Fibroblast of skin of right quadriceps (primary cell): Measurements from ENCODE around the gene EXOC3L4.
"Not testable (repeated sequence)": the region's sequence is repeated elsewhere in the genome, so short reads cannot be mapped to it uniquely, and the experiment has no call there.

ENCODE experiments used
- DNase-seq: peaks from one replicate; pipeline ENCODE4 v3.0.0-alpha.2; 2013

The EXOC3L4 gene

DNA sequence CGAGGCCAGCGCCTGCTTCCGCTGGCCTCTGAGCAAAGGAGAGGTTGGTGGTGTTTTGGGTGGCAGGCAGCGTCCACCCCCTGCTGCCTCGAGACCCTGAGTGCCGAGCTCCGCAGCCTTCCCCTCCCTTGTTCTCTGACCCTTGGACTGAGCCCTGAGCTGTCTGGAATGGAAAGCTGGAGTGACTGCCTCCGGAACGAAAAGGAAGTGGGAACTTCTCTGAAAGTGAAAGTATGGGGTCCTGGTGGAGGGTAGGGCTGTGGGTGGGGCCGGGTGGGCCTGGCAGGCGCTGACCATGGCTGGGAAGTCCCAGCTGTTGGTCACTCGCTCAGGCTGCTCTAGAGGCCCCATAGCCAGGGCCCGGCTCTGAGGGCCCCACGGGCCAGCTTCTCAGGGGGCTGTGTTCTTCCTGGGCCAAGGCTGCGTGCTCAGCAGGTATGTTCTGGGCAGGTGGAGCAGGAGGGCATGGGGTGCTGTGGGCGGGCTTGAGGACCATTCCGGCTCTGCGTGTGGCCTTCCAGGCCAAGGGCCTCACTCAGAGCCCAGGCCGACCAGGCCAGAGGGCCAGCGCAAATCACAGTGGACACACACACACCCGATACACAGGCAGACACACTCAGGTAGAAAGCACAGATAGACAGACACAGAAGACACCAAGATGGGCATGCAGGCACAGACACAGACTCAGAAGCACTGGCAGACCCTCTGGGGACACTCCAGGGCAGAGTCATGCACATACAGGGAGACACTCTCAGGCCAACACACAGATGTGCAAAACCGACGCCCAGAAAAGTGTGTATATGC is at the start of gene EXOC3L4:
Gene EXOC3L4 (plus strand): TSS at position 320 of the 804 bp plus-strand sequence. CDS start 5,495 bp downstream, outside the sequence.
- no peak for DNase-seq

DNA sequence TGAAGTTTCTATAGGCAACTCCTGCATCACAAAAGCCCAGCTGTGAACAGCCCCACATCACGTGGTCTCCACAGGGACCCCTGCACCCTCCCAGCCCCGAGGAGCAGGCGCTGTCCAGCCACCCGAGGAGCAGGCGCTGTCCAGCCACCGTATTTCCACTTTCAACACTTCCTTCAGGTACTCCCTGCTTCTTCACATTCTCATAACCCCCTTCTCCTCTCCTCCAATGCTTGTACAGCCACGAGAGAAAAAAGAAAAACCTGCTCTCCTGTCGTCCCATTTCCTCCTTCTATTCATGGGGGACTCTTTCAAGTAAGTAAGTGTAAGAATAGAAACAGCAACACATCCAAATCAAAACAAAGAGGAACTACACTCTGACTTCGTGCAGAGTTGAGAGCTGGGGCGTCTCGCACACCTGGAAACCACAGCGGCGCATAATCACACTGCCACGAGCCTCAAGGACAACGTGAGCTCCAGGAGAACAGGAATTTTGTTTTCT is 49.1 kb upstream of the EXOC3L4 start:
- no peak for DNase-seq

DNA sequence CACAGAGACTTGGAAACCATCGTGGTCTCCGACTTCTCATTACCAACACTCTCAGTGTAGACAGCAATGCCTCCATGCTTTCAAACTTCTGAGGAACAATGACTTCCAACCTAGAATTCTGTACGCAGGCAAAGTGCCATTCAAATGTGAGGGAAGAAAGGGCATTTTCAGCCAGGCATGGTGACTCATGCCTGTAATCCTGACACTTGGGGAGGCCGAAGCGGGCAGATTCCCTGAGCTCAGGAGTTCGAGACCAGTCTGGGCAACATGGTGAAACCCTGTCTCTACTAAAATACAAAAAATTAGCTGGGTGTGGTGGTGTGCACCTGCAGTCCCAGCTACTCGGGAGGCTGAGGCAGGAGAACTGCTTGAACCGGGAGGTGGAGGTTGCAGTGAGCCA is 47.1 kb upstream of the EXOC3L4 start:
- not testable (repeated sequence) for DNase-seq

DNA sequence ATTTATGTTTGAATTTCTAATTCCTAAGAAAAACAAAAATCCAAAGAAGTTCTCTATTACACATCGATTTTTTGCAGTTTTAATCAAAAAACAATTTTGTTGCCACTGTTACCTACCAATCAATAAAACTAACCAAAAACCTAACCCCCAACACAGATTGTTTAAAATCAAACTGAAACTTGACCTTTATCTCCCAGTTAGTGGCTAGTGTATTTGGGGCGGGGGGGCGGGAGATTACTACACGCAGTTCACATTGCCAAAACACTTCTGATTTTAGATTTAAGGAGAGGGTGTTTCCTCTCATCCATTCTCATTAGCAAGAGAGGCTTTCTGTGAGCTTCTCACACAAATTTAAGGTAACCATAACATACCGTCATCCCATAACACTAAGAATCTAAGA is 43.6 kb upstream of the EXOC3L4 start:
- no peak for DNase-seq

DNA sequence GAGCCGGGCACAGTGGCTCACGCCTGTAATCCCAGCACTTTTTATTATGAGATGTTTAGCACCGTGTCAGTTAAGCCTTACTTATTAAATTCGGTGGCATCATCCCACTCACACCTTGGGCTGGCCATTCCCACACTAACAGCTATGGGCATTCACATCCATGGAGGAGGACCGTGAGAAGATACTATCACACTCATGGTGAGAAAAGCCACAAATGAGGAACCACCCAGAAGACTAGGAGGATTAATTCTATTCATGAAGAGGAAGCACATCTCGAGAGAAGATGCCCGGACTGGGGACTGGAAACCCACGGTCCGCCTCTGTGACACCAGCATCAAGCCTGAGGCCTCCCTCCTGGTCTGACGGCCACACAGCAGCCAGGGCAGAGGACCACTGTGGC is 42.1 kb upstream of the EXOC3L4 start:
- DNase-seq, result no peak

DNA sequence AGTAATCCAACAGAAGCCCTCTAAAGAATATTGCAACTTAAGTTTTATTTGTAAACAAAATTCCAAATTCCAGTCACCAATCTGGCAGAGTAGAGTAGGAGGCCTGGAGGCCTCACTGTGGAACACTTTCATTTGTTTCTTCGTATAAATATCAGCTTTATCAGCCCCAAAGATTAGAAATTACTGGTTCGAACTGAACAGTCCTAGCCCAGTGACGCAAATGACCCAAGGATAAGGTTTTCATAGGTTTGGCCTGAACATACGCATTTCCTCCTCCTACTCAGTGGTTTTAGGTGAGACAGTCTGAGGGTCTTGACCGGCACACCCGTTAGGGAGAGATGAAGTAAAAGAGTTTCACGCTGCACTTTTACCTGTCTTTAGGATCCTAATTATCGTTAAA is 38.8 kb upstream of the EXOC3L4 start:
- no peak for DNase-seq

DNA sequence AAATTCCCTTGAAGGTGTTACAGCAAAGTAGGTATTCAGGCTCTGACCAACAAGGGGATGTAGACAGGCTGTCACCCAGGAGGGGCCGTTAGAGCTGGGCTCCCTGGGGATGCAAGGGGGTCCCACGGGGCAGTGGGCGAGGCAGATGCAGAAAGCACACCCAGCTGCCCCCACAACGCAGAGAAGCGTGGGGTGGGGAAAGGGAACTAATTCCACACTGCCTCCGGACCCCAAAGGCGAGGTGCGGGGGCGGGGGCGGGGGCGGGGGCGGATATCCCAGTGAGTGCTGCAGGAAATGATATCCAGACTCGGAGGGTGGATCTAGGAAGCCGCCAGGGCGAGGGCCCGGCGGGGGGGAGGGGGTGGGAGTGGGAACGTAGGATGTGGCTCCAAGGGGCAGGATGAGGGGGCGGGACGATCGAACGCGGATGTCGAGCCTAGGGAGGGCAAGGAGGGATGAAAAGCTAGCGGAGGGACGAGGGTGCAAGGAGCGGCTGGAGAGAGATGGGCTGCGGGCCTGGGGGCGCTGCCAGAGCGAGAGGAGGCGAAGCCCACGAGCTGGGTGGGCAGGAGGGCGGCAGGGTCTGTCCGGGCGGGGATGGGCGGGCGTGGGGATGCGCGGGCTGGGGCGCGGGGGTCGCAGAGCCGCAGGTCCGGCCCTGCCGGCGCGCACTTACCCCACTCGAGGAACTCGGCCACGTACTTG is 38.0 kb upstream of the EXOC3L4 start:
- DNase-seq, result peak; percentile 75

DNA sequence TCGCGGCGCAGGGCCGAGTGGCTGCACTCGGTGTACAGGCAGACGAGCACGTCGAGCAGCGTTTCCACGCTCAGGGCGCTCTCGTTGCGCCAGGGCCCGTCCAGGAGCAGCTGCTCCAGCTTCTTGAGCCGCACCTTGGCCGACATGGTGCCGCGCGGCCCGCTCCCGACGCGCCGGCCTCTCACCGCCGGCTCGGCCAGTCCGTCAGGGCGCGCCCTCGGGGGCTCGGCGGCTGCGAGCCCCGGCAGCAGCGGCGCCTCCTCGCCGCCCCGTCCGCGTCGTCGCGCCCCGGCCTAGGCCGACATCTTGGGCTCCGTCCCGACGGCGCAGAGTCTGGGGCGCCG is 37.5 kb upstream of the EXOC3L4 start:
- no peak for DNase-seq

DNA sequence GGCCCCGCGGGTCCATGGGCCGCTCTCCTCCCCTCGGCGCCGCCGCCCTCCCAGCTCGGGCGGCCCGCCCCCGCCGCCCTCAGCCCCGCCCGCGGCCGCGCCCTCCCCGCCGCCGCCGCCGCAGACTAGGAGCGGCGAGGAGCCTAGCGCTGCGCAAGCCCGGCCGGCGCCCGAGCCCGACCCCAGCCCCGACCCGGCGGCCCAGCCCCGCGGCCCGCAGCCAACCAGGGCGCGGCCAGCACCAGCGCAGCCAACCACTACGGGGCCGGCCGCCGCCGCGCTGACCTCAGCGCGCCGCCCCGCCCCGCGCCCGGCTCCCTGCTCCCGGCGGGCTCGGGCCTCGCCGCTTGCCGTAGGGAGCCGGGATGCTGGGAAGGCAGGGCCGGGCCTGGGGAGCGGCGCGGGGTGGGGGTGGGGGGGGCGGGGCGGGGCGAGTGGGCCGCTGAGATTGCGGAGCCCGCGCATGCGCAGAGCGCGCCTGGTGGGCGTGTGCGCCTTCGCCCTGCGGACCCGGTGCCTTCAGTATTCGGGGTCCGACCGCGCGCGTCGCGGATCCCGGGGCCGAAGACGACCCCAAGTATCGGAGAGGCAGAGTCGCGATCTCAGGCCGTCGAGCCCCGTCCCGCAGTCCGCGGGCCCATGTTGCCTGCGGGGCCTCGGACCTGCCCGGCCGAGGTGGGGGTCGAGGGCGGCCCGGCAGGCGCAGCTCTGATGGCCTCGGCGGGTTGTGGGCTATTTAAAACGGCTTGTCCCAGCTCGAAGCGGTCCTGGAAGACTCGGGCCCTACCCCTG is 37.0 kb upstream of the EXOC3L4 start, which contains the start of gene CDC42BPB:
Gene CDC42BPB (minus strand): TSS at position 178 of the 792 bp plus-strand sequence. CDS start 376 bp downstream, outside the sequence.
- peak; percentile 94 for DNase-seq

DNA sequence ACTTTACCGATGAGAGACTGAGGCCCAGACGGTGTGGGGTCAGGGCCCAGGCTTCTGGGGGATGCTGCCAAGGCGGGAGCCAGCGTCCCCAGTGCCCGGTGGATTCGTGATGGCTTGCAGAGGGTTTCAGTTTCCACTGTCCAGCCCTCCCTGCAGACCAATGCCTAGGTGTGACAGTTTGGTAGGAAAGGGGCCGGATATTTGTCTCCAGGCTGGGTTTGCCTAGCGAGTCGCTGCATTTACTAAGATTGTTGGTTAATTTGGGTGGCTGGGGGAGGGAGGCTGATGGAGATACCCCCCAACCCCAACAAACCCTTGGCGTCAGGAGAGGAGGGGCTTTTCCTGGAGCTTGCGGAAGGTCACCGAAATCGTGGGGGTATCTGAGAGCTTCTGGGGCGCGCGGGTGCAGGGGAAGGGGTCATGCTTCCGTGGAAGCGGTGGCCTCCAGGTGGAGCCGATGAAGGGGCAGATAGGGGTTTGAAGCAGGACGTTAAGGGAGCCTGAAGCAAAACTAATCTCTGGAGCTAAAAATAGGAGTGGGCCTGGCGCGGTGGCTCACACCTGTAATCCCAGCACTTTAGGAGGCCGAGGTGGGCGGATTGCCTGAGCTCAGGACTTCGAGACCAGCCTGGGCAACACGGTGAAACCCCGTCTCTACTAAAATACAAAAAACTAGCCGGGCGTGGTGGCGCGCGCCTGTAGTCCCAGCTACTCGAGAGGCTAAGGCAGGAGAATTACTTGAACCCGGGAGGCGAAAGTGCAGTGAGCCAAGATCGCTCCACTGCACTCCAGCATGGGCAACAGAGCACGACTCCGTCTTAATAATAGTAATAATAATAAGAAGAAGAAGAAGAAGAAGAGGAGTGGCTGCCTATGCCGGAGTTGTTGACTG is 36.1 kb upstream of the EXOC3L4 start:
- DNase-seq, result no peak

DNA sequence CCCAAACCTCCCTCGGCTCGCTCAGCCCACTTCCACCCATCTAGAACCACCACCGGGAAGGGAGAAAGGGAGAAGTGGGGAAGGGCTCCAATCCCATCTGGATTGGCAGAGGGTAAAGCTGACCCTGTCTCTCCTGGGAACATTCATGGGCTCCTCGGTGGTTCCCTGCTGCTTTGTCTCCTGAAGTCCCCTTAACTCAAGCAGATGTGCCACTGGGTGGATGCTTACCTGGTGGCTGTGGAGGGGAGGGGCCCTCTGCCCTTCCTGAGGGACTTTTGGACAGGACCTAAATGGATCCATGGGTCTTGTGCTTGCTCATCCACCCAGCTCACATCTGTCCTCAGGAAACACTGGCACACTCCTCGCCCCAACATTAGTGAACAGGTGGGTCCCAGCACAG is 35.0 kb upstream of the EXOC3L4 start:
- DNase-seq, result no peak

DNA sequence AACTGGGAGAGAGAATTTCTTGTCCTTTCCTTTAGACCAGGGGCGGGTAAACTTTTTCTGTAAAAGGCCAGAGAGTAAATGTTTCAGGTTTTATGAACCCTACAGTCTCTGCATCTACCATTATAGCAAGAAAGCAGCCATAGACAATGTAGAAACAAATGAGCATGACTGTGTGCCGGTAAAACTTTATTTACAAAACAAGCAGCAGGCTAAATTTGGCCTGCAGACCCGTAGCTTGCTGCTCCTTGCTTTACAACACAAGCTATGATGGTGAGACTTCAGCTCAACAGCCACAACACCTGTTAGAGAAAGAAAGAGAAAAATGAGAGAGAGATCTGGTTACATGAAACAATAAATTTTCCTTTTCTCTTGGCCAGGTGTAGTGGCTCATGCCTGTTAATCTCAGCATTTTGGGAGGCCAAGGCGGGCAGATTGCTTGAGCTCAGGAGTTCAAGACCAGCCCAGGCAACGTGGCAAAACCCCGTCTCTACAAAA is 33.0 kb upstream of the EXOC3L4 start:
- no peak for DNase-seq

DNA sequence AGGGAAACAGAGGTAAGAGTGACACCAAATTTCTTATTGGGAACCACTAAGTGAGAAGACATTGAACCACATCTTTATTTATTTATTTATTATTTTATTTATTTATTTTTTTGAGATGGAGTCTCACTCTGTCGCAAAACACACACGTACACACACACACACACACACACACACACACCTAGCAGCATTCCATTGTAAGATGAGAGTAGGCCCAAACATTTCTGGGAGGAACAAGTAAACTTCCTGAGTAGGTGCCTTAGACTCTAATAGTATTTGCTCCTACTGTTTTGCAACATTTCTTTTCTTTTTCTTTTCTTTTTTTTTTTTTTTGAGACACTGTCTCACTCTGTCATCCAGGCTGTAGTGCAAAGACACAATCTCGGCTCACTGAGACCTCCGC is 30.1 kb upstream of the EXOC3L4 start:
- DNase-seq, result no peak

DNA sequence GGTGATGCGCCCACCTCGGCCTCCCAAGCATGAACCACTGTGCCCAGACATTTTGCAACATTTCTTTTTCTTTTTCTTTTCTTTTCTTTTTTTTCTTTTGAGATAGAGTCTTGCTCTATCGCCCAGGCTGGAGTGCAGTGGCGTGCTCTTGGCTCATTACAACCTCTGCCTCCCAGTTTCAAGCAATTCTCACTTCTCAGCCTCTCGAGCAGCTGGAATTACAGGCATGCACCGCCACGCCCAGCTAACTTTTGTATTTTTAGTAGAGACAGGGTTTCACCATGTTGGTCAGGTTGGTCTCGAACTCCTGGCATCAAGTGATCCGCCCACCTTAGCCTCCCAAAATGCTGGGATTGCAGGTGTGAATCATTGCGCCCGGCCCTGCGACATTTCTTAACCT is 29.5 kb upstream of the EXOC3L4 start:
- DNase-seq, result no peak

DNA sequence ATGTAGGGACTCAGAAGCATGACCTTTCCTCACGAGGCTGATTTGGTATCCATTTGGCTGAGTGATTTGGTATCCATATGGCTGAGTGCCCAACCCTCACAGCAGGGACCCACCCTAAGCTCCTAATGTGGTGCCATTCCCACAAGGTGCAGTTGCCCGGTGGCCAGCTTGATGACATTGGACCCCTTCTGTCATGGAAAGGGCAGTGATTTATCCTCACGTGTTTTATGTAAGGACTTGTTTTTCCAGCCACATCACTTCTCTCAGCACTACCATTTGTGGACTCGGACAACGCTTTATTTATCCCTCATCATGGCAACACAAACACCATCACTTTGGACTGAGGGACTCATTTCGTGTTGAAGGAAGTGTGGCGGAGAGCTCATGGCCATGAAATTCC is 28.7 kb upstream of the EXOC3L4 start:
- DNase-seq, result no peak

DNA sequence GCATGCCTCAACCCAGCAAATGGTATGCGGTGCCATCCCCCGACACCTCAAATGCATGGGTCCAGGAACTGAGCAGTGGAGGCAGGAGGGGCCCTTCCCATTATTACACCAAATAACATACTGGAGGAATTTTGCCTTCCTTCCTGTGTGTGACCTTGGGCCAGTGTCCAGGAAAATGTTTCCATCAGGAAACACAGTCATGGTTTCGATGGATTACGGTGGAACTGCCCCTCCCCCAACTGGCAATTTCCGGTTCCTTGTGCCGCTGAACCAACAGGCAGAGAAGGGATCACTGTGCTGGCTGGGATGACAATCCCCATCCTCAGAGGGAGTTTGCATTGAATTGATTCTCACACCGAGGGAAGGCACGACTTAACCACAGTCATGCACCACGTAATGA is 28.1 kb upstream of the EXOC3L4 start:
- no peak for DNase-seq

DNA sequence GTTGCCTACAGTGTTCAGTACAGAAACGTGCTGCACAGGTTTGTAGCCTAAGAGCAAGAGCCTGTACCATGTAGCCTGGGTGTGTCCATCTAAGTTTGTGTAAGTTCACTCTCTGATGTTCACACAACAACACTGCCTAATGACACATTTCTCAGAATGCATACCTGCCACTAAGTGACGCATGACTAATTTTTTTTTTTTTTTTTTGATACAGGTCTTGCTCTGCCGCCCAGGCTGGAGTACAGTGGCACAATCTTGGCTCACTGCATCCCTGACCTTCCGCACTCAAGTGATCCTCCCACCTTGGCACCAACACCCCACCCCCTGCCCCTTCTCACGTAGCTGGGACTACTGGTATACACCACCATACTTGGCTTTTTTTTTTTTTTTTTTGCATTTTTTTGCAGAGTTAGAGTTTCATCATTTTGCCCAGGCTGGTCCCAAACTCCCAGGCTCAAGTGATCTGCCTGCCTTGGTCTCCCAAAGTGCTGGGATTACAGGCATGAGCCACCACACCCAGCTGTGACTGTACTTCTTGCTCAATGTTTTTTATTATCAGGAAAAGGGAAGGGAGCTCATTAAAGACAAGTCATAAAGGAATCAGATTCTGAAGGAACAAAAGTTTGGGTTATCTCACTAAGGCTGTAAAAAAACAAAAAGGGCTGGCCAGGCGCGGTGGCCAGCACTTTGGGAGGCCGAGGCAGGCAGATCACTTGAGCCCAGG is 27.1 kb upstream of the EXOC3L4 start:
- peak; percentile 64 for DNase-seq

DNA sequence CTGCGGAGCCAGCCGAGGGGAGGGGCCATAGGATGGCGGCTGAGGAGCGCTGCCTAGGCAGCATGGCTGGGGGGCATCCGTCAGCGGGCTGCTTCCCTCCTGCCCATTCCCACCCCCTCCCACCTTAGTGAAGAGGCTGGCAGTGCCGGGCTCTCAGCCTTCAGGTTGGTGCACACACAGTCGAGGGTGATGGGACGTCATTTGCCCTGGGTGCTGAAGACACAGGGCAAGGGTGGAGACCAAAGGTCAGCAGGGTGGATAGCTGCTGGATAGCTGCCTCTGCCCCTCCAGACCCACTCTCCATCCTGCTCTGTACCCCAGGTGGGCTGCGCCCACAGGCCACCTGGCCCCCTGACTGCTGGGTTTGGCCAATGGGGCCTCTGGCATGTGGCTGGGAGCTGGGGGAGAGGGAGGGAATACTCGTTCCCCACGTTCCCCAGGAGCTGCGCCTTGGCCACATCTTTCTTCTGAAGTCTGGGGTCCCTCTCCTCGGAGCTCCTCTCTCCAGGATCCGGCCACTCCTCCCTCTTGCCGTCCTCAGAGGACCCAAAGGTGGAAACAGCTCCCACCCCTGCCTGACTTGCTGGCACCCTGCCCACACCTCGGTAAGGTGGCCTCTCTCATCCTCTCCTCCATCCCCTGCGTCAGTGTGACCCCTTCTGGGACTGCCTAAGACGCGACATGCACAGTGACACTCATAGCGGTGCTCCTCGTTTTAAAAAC is 26.0 kb upstream of the EXOC3L4 start:
- no peak for DNase-seq

DNA sequence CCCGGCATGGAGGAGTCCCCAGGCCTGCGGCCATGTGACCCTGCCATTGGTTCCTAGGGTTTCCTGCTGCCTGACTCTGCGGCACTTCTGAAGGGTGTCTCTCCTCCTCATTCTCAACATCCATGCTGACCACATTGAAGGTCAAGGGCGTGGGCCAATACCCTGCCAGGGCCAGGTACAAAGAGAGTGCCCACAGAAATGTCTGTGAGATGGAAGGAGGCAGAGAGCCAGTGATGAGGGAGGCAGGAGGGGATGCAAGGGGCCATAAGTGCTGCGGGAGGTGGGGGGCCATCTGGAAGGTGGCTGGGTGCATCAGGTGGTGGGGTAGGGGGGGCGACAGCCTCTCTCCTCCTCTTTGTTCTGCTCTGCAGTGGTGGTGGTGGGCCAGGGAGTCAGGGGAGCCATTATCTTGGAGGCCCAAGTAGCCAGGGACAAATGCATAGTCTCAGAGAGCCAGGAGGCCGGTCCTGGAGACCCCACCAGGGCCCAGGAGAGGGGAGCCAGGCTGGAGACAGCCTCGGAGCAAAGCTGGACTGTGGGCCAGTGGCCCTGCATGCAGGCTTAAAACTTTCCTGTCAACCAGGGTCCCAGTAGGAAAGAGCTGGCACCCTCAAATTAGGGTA is 24.2 kb upstream of the EXOC3L4 start:
- DNase-seq, result no peak

DNA sequence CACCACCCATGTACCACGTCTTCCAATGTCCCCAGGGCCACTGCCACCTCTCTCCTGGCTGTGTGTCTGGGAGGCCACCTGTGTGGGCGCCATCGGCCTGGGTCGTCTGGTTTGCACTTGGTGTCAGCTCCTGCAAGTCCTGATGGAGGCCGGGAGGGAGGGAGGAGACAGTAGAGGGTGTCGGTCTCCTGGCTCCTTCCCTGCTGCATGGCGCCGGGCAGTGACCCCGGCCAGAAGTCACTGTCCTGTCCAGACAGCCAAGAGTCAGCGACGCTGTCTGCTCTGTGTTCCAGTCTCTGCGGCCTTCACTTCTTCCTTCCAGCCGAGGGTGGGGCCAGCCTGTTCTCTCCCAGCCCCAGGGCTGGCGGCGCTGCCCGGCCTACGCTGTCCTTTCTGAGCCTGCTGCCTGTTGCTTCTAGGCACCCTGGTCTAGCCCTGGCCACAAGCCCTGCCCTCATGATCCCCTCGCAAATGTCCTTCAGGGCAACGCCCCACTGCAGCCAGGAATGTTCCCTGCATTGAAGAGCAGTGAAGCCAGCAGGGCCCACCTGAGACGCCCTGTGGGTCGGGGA is 23.5 kb upstream of the EXOC3L4 start:
- DNase-seq, result no peak
